Measurements from ENCODE around the gene ENGASE.

DNA sequence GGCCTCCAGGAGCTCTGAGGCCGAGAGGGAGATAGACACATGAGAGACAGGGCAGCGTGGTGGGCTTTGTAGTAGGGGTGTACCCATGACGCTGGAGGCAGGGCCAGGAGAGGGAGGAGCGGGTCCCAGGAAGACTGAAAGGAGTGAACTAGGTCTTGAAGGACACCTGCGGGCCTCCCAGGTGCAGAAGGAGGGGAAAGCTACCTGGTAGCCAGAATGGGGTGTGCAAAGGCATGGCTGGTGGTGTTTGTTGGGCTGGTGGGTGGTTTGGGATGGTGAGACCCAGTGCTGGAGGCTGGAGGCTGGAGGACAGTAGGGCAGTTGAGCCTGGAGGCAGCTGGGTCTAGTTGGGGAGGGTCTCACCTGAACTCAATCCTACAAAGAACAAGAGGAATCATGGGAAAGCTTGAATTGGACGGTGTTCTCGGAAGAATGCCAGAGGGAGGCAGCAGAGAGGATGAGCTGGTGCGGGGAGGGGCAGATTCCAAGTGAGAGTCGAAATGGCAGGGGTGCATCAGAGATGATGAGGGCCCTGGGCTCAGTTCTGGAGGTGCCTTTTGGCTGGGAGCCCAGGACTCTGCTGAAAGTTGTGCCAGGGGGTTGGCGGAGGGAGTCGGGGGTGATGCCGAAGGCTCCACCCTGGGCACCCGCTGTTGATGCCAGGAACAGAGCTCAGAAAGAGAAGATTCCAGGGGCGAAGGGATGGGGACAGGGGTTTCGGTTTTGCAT, 29.5 kb upstream of the ENGASE start:
- TF ChIP-seq FOXM1 (IDR thresholded peaks at IDR 0.05; ENCODE audit: borderline replicate concordance), result no peak
- no peak for TF ChIP-seq ELF4 (IDR thresholded peaks at IDR 0.05)
- no peak for TF ChIP-seq NFRKB (IDR thresholded peaks at IDR 0.05)
- TF ChIP-seq ZNF384 (IDR thresholded peaks at IDR 0.05), result no peak
- no peak for TF ChIP-seq BHLHE40 (IDR thresholded peaks at IDR 0.05; ENCODE audit: borderline replicate concordance)
- TF ChIP-seq ARNT (IDR thresholded peaks at IDR 0.05), result no peak
- no peak for TF ChIP-seq SP1 (IDR thresholded peaks at IDR 0.05)
- no peak for TF ChIP-seq FOXA1 (IDR thresholded peaks at IDR 0.05)
